Activated T-cell treated with anti-CD3 and anti-CD28 coated beads, Interleukin-2, amount 50 U/mL, for 48 hours (primary cell): ENCODE results near the gene MINDY4.
"Not testable (repeated sequence)": the region's sequence is repeated elsewhere in the genome, so short reads cannot be mapped to it uniquely, and the experiment has no call there.

ENCODE experiments used
- DNase-seq, 2 experiments: peaks; one replicate each; pipeline ENCODE4 v3.0.0-alpha.2; 2020

Gene MINDY4

GRCh38 chr7:30805931-30806330 is 34.7 kb downstream of the MINDY4 start:
- DNase-seq, result no peak

DNA sequence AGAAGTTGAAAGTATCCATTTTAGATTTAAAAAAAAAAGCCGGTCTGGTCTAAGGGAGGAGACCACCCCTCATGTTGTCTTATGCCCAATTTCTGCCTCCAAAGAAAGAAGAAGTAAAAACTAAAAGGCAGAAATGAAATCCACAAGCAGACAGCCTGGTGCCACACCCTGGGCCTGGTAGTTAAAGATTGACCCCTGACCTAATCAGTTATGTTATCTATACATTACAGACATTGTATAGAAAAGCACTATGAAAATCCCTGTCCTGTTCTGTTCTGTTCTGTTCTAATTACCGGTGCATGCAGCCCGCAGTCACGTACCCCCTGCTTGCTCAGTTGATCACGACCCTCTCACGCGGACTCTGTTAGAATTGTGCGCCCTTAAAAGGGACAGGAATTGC is 36.3 kb downstream of the MINDY4 start:
- not testable (repeated sequence) for DNase-seq

GRCh38 chr7:30807941-30808340 is 36.7 kb downstream of the MINDY4 start:
- not testable (repeated sequence) for DNase-seq

- no peak for DNase-seq
These were observed 39.8 kb downstream of the MINDY4 start for GRCh38 chr7:30810986-30811385.

- DNase-seq, result no peak
These were observed 41.5 kb downstream of the MINDY4 start for GRCh38 chr7:30812676-30813075.

- DNase-seq, result no peak
These were observed 42.2 kb downstream of the MINDY4 start for GRCh38 chr7:30813466-30813865.

- DNase-seq, result no peak
These were observed 43.6 kb downstream of the MINDY4 start for GRCh38 chr7:30814700-30815387.

DNA sequence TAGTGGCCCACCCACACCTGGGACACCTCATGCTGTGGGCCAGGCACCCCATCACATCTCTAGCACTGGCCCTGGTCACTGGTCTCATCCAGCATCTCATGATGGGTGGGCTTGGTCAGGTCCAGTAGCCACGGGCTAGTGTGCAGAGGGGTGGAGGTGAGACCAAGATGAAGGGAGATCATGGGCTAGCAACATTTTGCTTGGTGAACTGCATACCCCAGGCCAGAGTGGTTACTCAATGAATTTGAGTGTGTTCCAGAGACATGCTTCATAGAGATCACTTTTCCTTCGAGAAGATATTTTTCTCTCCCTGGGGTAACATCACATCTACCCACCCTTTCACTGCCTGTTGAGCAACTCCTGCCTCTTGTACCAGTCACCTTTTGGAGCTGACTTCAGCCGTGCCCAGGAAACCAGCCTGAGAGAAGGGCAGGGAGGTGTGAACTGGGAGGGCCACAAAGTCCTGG is 44.2 kb downstream of the MINDY4 start:
- DNase-seq, result no peak

DNA sequence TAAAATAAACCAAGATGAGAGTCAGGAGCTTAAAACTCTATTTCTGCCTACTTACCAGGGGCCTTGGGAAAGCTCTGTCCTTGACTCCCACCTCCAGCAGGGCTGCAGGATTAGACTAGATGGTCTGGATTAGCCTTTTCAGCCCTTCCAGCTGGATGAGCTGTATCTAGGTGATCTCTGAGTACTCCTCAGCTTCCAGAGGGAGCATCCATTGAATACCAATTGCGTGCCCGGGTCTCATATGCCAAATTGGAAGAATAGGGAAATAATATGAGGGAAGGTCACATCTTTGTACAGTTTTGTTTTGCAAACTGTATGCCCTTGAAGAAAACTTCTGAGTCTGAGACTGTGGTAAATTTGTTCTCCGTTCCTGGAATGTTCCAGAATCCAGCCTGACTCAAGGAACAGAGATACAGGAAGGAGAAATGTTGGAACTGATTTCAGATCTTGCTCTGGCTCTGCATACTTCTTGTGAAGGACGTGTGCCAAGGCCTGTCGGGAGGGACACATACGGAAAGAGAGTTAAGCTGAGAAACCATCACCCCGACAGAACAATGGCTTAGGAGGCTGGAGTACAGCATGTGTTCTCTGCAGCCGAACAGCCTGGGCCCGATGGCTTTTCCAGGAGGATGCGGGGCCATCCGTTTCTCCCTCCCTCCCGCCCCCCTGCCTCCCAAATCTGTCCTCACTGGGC is 44.9 kb downstream of the MINDY4 start:
- DNase-seq, result no peak

DNA sequence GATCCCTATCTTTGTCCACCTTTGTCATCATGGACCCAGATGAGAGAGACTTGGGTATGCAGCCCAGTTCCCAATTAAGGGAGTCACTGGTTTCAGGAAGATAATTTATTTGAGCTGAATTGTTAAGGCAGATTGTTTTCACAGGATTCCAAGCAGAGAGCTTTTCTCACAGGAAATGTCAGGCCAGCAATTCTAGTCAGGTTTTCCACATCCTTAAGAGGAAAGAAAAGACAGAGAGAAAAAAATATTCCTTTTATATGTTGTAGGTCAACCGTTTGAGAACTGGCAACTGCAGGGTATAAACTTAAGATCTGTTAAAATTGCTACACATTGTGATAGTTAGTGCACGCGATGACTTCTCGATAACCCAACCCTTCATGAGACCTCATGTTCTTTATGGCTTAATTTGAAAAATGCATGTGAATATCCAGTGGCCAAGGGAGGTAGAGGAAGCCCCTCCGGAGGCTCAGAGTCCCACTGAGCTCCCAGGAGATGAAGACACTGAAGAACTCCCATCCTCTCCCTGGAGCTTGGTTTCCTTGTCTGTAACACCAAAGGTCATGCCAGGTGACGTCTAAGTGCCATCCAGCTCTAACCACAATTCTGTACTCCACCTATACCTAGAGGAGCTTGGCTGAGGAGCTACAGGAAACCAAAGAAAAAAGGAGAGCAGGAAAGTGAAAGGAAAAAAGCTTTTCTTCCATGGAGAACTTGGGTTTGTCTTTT is 45.6 kb downstream of the MINDY4 start:
- DNase-seq, result no peak

DNA sequence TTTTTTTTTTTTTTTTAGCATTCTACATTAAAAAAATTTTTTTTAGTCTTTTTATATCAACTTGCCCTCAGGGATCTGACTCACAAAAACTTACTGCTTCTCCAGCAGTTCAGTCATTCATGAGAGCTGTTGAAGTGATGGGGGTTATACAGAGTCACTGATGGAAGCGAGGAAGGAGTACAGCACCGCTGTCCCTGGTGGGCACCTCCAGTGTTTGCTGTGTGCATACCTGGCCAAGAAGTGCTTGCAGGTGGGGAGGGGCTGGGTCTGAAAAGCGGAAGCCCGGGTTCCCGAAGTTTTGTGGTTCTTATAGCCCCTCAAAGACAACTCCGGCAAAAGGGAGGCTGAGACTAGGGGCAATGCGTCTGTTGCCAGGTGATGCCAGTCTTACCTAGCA is 46.2 kb downstream of the MINDY4 start:
- DNase-seq, result no peak

GRCh38 chr7:30824821-30825720 is 53.9 kb downstream of the MINDY4 start:
- DNase-seq, result no peak

DNA sequence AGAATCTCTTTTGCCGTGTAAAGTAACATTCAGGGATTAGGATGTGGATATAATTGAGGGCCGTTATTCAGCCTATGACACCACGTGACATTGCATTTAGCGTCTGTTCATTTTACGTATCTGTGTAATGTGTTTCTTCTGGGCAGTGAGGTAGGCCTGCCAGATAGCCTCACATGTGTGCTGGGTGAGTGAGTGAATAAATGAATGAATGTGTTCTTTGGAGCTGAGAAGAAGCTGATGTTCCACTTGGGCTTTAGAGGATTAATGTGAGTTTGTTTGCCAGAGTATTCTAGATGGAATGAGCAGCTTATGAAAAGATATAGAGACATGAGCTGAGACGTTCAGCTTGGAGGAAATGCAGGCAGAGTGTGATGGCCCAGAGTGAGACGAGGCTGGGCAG is 55.0 kb downstream of the MINDY4 start:
- no peak for DNase-seq

DNA sequence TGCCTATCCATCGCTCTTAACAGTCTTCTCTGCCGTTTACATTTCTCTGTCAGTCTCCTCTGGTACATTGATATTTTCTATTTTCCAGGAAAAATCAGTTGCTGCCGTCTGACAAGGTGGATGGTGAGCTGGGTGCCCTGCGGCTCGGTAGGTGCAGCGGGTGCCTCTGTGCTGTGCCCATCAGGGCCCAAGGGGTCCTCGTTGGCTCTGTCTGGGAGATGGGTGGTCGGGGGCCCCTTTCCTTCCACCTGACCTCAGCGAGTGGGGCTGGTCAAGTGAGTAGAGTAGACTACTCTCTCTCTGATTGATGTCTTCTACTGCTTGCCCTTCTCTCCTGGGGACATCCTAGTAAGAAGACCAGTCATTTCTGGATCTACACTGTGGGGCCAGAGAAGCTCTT is 57.4 kb downstream of the MINDY4 start:
- DNase-seq, result no peak

DNA sequence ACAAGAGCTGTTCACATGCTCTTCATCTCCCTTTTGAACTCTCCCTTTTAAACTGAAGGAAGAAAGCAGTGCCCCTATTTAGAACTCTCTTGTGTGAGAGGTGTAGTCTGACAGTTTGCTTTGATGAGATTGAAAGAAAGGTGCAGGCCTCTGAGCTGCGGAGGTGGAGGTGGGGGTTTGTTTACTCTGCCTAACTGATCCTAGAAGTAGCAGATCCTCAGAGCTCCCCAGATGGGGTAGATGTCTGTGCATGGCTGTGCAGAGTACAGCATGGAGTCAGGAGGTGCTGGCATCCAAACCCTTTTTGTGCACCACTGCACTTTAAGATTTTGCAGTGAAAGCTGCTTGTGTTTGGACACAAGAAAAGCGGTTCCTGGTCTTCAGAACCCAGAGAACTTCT is 58.3 kb downstream of the MINDY4 start:
- no peak for DNase-seq

DNA sequence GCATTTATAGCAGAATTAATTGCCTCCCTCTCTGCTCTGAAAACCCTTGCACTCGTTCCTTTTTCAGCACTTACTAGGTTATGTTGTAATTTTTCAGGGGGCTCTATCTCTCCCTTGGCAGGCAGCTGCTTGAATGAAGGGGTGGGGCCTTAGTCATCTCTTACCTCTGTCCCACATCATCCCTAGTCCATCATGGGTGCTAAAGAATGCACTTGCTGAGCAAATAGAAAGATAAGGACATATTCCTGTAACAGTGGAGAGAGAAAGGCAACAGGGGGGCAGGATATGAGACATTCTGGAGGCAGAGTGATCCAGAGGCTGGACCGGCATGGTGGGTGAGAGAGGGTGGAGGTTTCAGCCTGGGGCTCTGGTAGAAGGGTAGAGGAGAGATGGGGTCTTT is 60.0 kb downstream of the MINDY4 start:
- no peak for DNase-seq

DNA sequence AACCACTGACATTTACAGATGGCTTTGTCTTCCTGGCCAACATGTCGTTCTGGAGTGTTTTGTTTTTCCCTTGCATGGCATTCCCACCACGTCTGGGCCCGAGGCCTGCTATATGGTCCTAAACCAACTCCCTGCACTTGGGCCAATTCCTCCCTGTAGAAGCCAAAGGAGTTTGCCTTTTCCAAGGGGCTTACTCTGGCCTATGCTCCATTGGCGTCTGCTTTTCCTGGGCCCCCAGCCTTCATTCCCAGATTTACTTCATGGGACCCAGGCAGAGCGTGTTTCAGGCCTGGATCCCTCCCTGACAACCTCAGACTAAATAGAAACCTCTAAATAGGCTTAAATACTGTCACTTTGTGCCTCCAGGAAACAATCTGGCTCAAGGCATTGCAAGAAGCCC is 60.7 kb downstream of the MINDY4 start:
- DNase-seq, result peak in 1 of 2 experiments; percentile 11

DNA sequence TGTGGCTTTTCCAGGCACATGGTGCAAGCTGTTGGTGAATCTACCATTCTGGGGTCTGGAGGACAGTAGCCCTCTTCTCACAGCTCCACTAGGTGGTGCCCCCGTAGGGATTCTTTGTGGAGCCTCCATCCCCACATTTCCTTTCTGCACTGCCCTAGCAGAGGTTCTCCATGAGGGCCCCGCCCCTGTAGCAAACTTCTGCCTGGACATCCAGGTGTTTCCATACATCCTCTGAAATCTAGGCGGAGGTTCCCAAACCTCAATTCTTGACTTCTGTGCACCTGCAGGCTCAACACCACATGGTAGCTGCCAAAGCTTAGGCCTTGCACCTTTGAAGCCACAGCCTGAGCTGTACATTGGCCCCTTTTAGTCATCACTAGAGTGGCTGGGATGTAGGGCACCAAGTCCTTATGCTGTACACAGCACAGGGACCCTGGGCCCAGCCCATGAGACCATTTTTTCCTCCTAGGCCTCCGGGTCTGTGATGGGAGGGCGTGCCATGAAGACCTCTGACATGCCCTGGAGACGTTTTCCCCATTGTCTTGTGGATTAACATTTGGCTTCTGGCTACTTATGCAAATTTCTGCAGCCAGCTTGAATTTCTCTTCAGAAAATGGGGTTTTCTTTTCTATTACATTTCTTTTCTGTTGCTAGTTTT is 62.9 kb downstream of the MINDY4 start:
- DNase-seq, result peak in 1 of 2 experiments; percentile 7

DNA sequence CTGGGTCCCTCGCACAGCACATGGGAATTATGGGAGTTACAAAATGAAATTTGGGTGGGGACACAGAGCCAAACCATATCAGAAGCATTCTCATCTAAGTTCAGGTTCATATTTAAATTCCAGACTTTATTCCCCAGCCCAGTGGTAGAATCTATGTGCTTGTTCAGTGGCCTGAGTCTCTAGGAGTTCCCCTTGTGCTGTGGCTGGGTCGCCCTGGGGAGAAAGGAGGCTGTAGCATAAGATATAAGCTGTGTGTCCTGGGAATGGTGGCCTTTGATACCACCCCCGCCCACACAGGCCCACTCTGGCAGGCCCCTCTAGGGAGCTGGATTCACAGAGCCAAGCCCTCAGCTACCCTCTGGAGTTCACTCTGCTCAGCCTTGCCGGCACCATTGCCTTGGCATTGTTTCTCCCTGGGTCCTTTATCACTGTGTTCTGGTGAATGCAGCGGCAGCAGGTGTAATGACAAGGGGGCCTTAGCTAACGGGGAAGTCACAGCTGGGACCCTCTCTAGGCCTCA is 64.2 kb downstream of the MINDY4 start:
- peak in 1 of 2 experiments; percentile 3 for DNase-seq

DNA sequence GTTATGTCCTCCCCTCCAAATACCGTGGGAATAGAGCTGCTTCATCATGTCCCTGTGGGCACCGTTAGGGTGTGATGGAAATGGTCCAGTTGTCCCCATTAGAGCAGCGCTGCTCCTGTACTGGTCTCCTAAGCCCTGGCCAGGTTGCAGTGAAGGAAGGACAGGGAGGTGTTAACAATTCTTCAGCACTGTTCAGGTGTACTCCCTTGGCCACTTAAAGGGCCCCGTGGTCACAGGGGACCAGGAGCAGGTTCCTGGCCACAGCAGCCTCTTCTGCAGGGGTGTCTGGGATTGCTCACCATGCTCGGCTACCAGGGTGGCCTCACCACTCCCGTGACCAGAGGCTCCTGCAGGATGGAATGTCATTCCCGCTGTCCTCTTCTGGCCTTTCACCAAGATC is 65.8 kb downstream of the MINDY4 start:
- peak in 1 of 2 experiments; percentile 7 for DNase-seq

DNA sequence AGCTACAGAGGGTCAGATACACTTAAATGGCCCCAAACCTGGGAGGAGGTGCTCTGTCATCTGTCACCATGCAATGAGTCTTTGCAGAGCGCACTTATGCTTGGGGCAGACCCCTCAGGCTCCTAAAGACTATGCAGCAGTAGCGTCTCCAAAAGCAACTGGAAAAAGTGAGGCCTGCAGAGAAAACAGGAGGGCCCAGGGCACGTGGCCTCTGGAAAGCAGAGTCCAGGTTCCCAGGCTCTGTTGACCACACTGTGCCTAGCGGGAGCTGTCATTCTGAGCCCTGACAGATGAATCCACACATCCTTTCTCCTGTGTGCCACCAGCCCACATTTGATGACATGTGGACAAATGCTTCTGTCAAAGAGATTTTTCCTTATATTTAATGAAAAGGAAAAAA is 66.4 kb downstream of the MINDY4 start:
- DNase-seq, result no peak

- DNase-seq, result no peak
These were observed 66.8 kb downstream of the MINDY4 start for GRCh38 chr7:30838008-30838407.
